ENCODE results near the gene XK.

Gene XK

DNA sequence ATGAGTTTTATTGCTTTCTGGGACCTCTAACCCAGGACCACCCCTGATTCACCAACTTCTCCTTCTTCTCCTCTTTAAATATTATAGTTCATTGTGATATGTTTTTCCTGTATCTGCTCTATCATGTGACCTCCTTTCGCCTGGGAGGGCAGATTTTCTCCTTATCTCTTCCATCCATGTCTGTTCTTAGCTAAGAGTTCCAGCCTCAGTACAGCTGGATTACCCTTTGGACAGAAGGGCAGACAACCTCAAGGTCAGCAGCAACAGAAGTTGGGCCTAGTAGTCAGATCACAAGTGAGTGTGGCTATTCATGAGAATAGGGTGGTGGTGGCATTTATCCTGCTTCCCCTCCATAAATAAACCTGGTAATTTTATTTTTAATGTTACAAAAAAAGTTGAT is 5.7 kb upstream of the XK start:
- no peak for DNase-seq

DNA sequence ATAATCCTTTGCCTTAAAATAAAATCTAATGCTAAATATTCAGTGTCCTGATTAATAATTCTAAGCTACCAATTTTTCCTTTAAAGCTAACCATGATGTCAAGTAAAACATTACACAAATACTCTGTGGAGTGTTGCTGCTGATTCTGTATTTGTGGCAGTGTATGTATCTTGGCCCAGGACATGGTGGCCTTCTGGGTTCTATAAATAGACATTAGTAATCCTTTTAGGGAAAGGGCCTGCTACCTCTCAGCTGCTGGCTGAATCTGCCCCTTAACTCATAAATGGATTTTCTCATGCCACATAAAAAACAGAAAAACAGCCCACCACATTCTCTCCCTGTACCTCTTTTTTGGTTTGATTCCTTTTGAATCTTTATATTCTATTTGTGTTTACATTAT is 1.2 kb upstream of the XK start:
- peak; percentile 2 for DNase-seq

DNA sequence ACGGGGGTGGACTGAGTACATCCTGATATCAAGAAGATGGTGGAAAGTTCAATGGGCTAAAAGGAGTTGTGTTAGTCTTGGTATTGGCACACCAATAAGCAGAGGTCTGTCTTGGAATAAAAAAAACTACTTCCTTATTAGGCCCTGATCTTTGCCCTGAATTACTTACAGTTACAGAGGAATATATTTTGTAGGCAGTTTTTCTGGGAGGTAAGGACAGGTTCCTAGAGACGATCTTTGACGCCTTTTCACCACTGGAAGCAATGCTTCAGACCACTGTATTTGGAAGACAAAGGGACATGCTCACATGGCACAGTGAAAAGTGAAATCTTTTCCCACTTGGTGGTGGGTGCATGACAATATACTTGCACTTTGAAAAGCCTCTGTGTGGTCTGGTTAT is 618 bp upstream of the XK start:
- DNase-seq = no peak

DNA sequence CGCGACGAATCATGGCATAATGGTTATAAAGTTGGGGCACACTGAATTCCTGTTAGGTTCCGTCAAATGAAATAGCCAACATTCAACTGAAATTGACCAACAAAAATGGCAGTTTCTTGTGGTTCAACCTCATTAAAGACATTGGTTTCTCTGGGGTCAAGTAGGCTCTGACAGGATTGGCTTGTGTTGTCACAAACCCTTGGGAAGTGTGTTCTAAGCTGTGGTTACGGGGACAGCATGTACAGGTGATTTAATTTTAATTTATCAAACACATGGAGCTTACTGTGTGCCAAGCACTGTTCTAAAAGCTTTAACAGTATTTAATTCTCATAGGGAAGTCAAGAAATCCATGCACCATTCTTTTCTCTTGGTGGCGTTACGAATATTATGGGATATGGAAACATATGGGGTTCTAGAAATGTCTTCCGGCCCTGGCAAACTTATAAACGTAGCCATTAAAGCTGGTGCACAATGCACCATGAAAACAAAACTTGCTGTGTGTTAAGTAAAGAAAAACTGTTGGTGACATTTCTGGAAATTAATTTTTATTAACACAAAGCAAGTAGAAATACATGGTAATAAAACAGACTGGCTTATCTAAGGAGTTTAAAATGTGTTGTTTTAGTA is 891 bp downstream of the XK start:
- DNase-seq = no peak

DNA sequence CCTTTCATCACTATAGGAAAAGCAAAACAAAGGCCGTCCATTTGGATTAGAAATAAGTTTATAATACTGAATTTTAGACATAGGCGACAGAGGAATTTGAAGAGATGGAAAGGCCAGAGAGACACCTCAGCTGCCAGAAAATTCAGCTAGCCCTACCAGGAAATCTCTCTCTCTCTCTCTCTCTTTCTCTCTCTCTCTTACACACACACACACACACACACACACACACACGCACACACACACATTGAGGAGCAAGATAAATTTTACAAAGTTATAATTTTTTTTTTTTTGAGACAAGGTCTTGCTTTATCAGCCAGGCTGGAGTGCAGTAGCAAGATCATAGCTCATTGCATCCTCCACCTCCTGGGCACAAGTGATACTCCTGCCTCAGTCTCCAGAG is 1.4 kb downstream of the XK start:
- DNase-seq = no peak

DNA sequence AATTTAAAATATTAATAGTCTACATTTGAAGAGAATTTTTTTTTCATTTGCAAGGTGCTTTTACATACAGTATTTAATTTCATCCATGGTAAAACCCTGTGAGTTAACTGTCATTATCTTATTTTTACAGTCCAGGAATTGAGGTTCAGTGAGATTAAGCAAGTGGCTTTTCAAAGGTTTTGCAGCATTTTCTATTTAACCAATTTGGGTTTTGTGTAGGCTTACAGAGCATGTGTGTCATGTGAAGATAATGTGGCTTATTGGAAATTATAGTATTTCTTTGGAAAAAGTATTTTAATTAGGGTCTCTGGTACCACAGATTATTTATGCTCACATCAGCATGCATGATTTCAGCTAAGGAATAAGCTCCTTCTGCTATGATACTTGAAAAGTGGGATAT is 4.5 kb downstream of the XK start:
- DNase-seq = no peak

DNA sequence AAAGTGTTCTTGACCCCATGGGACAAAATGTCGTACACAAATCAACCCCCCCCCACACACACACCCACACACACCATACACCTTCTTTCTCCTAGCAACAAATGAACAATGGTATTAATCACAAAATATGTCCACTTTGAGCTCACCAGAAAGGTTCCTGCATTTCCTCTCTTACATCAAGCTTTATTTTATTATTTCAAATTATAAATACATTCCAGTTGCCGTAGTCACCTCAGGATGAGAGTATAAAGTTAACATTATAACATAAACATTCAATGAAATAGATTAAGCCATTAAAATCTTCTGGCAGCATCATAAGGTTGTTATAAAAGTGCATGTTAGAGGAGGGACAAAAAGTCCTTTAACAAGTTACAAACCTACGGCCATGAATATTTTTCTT is 7.3 kb downstream of the XK start:
- DNase-seq = no peak

DNA sequence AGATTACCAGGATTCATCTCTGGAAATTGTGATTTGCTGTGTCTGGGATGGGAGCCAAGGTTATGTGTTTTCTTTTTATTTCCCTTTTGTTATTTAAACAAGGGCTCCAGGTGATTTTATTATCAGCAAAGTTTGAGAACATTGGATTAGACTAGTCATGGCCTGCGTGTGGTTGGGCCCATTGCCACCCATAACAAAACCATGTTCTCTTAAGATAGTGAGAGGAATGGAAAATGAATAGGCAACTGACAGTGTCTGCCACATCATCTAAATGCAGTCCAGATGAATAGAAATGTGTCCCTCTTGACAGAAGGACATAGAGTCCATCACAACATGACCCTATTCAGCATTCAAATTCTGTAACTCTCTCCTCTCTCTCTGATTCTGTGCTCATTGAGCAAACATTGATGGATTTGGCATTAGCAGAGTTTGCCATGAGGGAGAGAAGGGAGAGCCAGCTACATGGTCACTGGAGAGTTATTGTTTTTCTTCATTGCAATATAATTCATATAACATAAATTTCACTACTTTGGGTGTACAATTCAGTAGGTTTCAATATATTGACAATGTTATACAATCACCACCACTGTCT is 11.7 kb downstream of the XK start:
- DNase-seq = peak; percentile 6

DNA sequence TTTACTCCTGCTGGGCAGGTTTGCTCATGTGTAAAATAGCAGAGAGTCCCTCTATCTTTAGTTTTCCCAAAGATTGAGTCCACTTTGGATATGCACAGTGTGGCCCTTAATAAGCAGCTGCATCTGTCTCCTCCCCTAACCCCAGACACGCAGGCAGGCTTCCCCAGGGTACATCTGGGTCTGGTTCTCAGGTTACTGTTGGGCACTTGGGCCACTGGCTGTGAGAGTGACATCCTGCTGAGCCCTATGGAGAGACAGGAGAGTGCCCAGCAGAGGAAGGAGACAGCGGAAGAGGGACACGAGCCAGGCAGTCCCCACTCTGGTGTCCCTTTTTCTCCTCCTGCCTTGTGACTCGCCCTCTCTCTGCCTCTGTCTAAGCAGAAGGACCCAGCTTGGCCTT is 16.0 kb downstream of the XK start:
- DNase-seq = peak; percentile 40

DNA sequence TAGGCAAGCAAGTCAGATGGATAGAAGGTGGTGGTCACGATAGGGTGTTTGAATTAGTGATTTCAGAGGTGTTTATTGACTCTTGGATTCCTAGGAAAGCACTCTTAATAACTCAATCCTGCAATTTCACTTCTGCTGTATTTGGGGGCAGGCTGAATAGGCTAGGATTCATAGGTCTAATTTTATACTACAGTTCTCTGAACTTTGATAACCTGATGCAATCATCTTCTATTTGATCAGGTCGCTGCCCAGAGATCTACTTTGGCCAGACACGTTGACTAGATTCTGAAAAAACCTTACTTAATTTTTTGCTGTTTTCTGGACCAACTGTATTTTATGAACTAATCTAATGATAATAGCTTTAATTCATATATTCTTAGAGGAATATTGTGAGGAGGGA is 26.4 kb downstream of the XK start:
- DNase-seq = no peak

DNA sequence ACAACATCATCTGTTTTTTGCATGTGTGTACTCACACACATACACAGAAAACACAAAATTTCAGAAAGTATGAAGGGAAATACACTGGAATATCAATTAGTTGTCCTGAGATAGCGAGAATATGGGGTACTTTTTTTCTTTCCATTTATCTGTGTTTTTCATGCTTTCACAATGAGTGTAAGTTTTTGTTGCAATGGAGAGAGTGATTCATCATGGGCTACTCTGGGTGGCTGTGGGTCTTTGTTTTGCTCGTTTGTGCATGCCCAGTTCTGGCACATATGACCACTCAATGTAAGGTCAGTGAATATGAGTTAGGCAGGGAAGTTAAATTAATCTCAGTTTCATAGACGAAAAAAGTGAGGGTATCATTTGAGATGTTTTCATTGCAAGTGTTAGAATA is 26.9 kb downstream of the XK start:
- no peak for DNase-seq

DNA sequence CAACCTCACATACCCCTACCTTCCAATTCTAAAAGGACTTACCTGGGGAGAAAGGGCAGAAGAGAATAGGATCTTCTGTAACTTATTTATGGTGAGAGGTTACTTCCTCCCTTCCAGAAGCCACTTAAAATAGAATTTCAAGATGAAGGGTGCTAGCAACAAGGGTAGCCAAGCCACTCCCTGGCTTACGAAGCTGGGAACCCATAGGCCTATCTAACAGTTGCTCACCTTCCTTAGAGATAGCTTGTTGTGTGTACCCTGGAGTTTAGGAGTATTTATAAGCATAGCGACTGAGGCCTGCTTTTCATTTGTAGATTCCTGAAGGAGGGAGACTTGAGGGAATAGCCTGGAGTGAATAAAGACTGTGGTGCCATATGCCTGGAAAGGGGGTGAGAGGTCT is 28.9 kb downstream of the XK start:
- DNase-seq = no peak

DNA sequence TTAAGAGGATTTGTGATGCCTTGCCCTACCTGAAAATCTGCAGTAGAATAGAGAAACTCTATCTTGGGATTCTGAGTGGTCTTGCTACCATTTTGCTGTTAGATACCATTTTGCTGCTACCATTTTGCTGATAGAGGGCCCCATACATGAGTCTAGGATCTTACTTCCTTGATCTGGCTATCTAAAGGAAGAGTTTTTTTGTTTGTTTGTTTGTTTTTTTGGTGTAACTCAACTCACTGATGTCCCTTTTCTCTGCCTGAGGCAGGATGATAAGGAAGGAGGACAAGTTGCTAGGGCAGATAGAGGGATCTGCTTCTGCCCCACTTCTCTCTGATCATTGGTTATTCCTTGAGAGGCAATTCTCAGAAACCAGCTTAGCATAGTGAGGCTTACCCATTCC is 31.0 kb downstream of the XK start:
- no peak for DNase-seq

DNA sequence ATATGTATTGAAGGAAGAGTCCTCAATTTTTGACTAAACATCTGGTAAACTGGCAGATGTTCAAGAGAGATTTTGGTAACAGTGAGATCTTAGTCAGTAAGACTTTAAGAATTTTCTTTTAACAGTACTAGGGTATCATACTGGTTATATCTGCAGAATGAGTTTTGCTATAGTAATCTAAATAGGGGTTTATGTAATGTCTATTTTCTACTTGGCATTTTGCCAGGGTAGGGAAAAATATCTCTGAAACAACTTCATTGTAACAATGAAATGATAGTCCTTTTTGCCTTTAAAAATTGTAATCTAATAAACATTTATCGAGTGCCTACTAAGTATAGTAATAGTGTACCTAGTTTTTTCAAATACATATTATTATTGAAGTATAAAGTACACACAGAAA is 32.1 kb downstream of the XK start:
- no peak for DNase-seq

DNA sequence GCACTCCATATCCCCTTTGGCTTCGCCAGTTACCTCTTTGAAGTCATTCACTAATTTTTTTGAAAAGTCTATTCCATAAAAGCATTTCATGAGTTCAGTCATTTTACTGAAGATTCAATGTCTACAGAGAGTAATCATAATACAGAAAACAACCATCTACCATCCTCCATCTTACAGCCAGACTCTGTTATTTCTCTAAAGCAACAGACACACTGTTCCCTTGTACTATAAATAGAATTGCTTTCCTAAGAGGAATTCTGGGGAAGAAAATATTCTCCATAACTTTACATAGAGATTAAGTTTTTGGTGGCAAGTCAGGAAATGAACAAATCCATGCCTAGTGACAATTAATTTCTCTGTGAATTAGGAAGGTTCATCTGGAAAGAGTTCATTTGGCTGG is 37.0 kb downstream of the XK start:
- no peak for DNase-seq

DNA sequence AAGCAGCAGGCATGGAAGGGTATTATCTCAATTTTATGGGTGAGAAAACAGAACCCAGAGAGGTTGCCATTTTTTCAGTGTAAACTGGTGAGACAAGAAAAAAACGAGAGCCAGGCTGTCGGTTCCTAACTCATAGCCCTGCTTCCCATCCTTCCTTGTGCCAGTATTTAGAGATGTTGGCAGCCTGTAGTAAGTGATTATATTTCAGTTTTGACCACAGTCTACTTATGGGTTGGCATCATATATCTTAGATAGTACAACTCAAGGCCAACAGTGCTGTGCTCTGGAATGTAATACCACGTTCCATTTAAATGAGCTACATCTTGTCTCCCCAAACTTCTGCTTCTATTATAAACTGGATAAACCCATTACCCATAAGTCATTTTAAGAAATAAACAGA is 40.8 kb downstream of the XK start:
- no peak for DNase-seq

DNA sequence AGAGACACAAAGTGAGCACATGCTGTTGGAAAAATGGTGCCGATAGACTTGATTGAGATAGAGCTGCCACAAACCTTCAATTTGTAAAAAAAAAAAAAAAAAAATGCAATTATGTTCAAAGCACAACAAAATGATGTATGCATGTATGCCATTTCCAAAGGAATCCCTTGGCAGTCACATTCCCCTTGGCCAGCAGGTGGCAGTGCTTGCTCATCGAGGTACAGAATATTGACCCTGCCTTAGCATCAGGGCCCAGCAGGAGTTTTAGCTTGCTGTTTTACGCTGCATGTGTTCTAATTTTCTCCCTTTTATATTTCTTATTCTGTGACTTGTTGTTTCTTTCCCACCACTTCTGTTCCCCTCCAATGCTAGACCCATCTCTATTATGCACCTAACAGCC is 59.8 kb downstream of the XK start:
- peak; percentile 12 for DNase-seq

DNA sequence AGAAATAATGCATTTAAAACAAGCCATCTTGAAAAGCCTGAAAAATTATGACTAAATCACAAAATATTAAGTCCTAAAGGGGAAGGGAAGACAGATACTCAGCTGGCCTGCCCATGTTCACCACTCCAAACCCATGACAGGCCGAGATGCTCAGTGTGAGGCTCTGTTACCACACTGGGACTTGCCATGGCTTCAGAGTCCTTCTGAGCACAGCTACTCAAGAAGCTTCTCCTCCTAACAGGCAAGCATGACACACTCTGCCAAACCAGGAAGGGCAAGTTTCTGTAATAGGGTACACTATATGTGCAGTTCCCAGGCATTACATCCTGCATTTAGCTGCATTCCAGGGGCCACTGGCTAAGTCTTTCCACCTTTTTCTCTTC is 60.2 kb downstream of the XK start:
- no peak for DNase-seq

DNA sequence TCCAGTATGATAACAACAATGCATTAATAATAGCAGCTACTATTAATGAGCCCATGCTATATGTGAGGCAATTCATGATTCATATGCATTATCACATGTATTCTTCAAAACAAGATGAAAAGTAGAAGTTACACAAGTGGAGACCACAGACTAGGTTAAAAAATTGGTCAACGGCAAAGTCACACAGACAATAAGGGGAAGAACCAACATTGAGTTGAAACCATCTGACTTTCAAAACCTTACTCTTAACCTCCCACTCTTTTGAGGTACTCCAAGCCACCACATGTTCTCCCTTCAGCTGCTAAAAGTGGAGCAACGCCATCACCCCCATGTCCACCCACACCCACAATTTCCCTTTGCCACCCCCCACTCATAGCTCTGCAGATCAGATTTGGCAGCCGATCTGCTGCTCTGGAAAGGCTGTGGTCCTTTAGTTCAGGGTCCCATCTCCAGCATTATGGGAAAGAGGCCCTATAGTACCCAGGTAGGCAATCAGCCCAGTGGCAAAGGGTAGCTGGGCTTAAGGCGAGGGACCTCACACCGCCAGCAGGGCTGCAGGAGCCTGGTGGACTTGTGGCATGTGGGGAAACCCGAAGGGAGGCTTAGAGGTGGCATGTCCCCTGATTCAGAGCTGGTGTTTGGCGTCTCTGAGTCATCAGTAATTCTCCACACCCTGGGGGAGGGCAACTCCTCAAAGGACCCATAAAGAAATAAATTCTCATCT is 60.8 kb downstream of the XK start:
- DNase-seq = no peak

DNA sequence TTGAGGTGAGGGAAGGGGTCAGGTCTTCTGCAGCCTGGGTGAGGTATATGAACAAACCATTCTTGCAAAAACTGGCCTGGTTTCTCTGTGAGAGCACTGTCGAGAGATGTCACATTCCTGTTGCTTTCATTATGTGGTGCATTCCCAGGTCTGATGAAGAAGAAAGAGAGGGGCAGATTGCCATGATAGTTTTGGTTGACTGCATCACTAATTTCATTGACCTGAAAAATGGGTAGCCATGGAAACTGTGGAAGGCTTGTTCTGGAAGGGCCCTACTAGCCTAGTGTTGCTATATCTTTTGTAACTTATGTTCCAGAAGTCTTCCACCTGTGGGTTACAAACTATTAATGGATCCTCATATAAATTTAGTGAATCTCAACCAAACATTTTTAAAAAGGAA is 61.4 kb downstream of the XK start:
- no peak for DNase-seq

DNA sequence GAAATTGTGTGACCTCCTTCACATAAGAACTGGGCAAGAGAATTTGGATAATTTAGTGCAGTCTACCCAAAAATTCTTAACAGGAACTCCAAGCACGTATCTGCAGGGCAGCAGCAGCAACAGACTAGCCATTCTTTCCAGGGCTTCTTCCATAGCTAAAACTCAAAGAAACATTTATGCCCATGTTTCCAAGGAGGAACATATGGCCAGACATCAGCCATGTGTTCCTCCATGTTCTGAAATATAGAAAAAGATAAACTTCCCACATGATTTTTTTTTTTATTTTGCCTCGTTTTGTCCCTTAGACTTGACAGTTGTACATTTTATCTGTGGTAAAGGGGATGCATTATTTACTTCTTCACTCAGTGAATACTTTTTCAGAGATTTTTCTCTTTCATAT is 66.7 kb downstream of the XK start:
- DNase-seq = no peak

DNA sequence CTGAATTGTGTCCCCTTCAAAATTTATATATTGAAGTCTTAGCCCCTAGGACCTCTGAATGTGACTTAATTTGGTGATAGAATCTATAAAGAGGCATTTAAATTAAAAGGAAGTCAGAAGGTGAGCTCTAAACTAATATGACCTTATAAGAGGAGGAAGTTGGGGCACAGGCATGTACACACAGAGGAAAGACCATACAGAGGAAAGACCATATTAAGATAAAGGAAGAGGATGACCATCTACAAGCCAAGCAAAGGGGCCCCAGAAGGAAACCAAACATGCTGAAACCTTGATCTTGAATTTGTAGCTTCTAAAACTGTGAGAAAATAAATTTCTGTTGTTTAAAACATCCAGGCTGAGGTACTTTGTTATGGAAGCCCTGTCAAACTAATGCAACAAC is 67.3 kb downstream of the XK start:
- no peak for DNase-seq

DNA sequence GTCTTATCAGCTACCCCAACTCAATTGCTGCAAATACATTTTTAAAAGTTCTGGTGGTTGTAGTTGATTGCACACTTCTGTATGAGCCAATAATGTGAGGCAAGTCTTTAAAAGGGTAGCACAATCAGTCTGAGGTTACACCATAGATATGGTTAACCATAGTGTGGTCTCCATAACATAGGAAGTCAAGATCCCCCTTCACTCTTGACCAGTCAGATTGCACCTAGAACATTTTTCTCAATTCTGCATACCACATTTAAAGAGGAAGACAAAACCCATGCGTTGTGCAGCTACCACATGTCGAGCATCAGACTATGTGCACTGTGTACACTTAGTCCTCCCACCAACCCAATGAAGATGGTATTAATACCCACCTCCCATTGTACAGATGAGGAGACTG is 67.8 kb downstream of the XK start:
- no peak for DNase-seq

DNA sequence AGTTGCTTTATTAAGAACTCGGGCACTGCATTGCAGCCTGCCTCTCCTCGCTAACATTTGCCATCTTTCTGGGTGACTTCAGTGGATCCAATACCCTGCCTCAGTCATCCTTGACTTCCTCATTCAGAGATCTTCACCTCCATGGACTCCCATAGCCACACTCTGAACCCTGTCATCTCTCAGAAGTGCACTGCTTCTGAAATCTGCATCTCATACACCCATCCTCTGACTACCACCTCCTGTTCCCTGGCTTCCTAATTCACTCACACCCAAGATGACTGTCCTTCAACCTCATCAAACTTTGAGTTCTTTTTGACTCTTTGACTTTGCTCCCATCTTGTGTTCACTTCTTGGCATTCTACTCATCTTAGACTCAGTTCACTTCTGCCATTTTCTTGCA is 68.9 kb downstream of the XK start:
- DNase-seq = no peak

DNA sequence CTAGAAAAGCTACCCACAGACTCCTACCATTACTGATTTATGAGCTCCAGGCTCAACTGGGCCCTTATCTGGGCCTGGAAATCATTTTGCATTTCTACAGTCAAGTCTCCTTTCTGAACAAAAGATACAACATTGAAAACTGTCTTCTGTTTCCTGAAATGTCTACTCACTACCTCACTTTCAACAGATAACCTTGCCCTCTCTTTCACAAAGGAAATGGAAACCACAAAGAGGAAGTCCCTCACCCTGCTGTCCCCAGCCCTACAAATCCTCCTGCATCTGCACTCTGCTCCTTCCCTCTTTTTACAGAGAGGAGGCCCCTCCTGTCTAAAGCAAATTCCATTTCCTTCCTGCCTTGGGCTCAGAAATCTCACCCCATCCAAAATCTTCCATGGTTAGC is 69.4 kb downstream of the XK start:
- no peak for DNase-seq
